Effector CD4-positive, alpha-beta T cell (primary cell): Measurements from ENCODE around the gene ALPG.

Experiments
- DNase-seq: peaks from one replicate; pipeline ENCODE4 v3.0.0-alpha.2; 2020

Gene ALPG

GRCh38 chr2:232460171-232460570 lies 53.5 kb downstream of the ALPG start:
- no peak for DNase-seq
